ENCODE data around the gene ATP5F1C. TPM values are rescaled to one million over a fixed set of nuclear protein-coding genes. Genes with fewer than 3 reads are reported as not detected.

The ATP5F1C gene
- total RNA-seq: 258 TPM

DNA sequence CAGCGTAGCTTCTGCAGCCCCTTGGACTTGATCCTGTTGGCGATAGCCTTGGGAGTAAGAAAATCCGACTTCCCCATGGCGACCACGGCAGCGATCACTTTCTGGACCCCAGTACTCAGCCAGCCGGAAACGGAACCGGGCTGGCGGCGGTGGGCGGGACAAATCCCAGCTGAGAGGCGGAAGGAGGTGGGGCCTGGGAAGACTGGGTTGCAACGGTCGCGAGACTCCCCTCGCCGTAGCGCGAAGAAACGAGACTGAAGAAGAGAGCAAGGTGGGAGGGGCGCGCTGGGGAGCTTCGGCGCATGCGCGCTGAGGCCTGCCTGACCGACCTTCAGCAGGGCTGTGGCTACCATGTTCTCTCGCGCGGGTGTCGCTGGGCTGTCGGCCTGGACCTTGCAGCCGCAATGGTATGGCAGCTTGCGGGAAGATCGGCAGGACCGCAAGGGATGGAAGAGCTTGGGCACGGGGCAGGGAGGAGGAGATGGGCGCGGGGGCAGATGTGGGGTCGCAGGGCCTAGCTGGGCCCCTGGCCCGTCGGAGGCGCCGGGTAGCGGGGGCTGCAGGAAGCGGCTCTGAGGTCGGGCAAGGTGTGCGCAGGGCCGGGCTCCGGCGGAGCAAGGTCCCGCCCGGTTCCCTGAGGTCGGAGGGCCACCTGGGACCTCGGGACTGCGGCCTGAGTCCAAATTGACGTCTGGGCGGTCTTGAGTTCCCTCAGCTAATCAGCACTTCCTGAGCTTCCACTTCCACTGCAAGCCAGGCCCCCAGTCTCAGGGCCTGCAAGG lies at the start of gene ATP5F1C, which contains the start of gene KIN:
Gene ATP5F1C, plus strand, starts transcription at position 321 of the 782 bp plus-strand sequence. Its CDS starts 31 bp downstream, at position 352.
Gene KIN, minus strand, starts transcription at position 137 of the 782 bp plus-strand sequence. Its CDS starts 60 bp downstream, at position 77.

DNA sequence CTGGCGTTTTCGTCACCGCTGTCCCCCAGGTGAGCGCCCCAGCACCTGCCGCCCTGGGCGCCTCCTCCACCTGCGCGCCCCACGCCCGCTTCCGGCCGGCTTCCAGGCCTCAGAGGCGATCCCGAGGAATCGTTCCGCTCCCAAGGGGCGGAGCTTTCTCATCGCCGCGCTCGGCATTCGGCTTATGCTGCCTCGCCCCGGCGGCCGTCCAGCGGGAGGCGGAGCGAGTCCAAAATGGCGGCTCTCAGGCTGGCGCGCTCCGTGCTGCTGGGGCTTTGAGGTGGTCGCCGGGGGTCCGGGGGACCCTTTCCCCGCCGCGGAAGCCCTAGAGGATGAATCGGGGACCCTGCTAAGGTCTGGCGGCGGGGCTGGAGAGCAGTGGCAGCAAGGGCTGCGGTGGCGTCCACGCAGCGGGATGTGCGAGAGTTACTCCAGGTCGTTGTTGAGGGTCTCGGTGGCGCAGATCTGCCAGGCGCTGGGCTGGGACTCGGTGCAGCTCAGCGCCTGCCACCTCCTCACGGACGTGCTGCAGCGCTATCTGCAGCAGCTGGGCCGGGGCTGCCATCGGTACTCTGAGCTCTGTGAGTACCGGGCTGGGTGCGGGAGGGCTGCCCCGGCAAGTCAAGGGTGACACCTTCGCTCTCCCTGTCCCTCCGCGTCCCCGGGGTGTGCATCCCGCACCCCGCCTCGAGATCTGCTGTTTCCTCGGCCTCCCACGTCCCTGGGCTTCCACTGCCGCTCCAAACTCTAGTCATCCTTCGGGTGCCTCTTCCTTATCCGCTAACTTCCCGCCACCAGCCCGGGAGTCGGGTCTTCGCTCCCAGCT lies 30.5 kb downstream of the ATP5F1C start, which contains the start of gene TAF3:
Gene TAF3, plus strand, starts transcription at position 211 of the 826 bp plus-strand sequence. Its CDS starts 205 bp downstream, at position 416.

Other genes starting within 250 kb of the ATP5F1C start
- gene ITIH5, start 121.2 kb upstream of the ATP5F1C start, total RNA-seq: 12.2 TPM
- 2.8 TPM for gene ITIH2, start 84.9 kb upstream of the ATP5F1C start, total RNA-seq
- gene KIN, start 184 bp upstream of the ATP5F1C start, total RNA-seq: 15.3 TPM
- 5.9 TPM for gene TAF3, start 30.3 kb downstream of the ATP5F1C start, total RNA-seq